HEK293 (cell line): Measurements from ENCODE around the gene YWHAG.

Source experiments
- CTCF ChIA-PET: fragments of 350-600 bp; formaldehyde crosslinking; extraction: SDS; loops from one replicate; lab custom pipeline; 2021; ENCODE audit warnings: antibody characterized with exemption; lab: Yijun Ruan, JAX
- POLR2A ChIA-PET: fragments of 300-600 bp; formaldehyde crosslinking; extraction: SDS; loops from one replicate; lab custom pipeline; 2020; ENCODE audit warnings: antibody characterized with exemption, inconsistent platforms; lab: Yijun Ruan, JAX
- H3K27ac ChIP-seq: fragments of 200-500 bp; sonication (Bioruptor generic); 2 replicates; pipeline ENCODE4 v1.5.1; 2014; ENCODE audit warnings: low read depth, low read length, control low read depth, inconsistent platforms; ENCODE audit errors: extremely low read depth
- H3K36me3 ChIP-seq, 2 experiments: fragments of 200-500 bp in 1 of 2; sonication (Bioruptor generic) in 1 of 2; 1 replicate in 1 of 2; 2 replicates in 1 of 2; pipeline ENCODE4 v1.5.1; 2014 to 2017; ENCODE audit warnings: inconsistent platforms in 2 of 2, low read length in 2 of 2; ENCODE audit not compliant: control insufficient read depth in 2 of 2, insufficient read depth in 1 of 2
- H3K4me1 ChIP-seq: fragments of 200-500 bp; sonication (Bioruptor generic); 2 replicates; pipeline ENCODE4 v1.5.1; 2014; ENCODE audit warnings: mild to moderate bottlenecking, low read length, inconsistent platforms; ENCODE audit not compliant: control insufficient read depth, insufficient read depth
- H3K4me3 ChIP-seq: 2 replicates; pipeline ENCODE4 v1.5.1; 2011; ENCODE audit warnings: low read depth, mild to moderate bottlenecking, control low read depth, low read length, moderate library complexity
- H3K9me3 ChIP-seq: fragments of 200-500 bp; sonication (Bioruptor generic); 2 replicates; pipeline ENCODE4 v1.5.1; 2014; ENCODE audit warnings: low read depth, low read length, inconsistent platforms; ENCODE audit not compliant: control insufficient read depth, insufficient read depth
- KLF7 ChIP-seq: fragments of 450-650 bp; formaldehyde crosslinking; IDR thresholded peaks from 2 replicates; pipeline ENCODE4 v1.5.1; 2016; ENCODE audit warnings: missing biosample characterization, missing genetic modification characterization, borderline replicate concordance
- KLF8 ChIP-seq: fragments of 450-650 bp; formaldehyde crosslinking; IDR thresholded peaks from 2 replicates; pipeline ENCODE4 v1.5.1; 2016; ENCODE audit warnings: missing biosample characterization, missing genetic modification characterization
- PBX3 ChIP-seq: sonication (generic); formaldehyde crosslinking; IDR thresholded peaks from 2 replicates; pipeline ENCODE4 v1.8.1; 2022; ENCODE audit warnings: mild to moderate bottlenecking, moderate library complexity, missing genetic modification reagents
- PRDM1 ChIP-seq: fragments of 450-650 bp; formaldehyde crosslinking; IDR thresholded peaks from 2 replicates; pipeline ENCODE4; 2016; ENCODE audit warnings: missing biosample characterization, missing genetic modification characterization
- PRDM10 ChIP-seq: fragments of 450-650 bp; formaldehyde crosslinking; IDR thresholded peaks from 2 replicates; pipeline ENCODE4 v1.5.1; 2016; ENCODE audit warnings: missing biosample characterization, missing genetic modification characterization
- SP3 ChIP-seq: fragments of 450-650 bp; formaldehyde crosslinking; IDR thresholded peaks from 2 replicates; pipeline ENCODE4 v1.5.1; 2016; ENCODE audit warnings: missing biosample characterization, missing genetic modification characterization
- ZBTB10 ChIP-seq: fragments of 450-650 bp; formaldehyde crosslinking; IDR thresholded peaks from 2 replicates; pipeline ENCODE4 v1.5.1; 2016; ENCODE audit warnings: missing biosample characterization, missing genetic modification characterization
- ZBTB7A ChIP-seq: fragments of 450-650 bp; formaldehyde crosslinking; IDR thresholded peaks from 2 replicates; pipeline ENCODE4 v1.5.1; 2016; ENCODE audit warnings: low read depth, missing biosample characterization, missing genetic modification characterization
- ZIC2 ChIP-seq: fragments of 450-650 bp; formaldehyde crosslinking; IDR thresholded peaks from 2 replicates; pipeline ENCODE4 v1.5.1; 2016; ENCODE audit warnings: missing biosample characterization, missing genetic modification characterization
- ZNF175 ChIP-seq: fragments of 450-650 bp; formaldehyde crosslinking; IDR thresholded peaks from 2 replicates; pipeline ENCODE4 v1.5.1; 2016; ENCODE audit warnings: missing biosample characterization, missing genetic modification characterization
- ZNF292 ChIP-seq: fragments of 450-650 bp; formaldehyde crosslinking; IDR thresholded peaks from 2 replicates; pipeline ENCODE4 v1.5.1; 2016; ENCODE audit warnings: low read depth, missing biosample characterization, missing genetic modification characterization, borderline replicate concordance
- ZNF366 ChIP-seq: fragments of 450-650 bp; formaldehyde crosslinking; conservative IDR thresholded peaks from 2 replicates; pipeline ENCODE4 v1.5.1; 2016; ENCODE audit warnings: missing biosample characterization, missing genetic modification characterization
- ZNF548 ChIP-seq: fragments of 450-650 bp; formaldehyde crosslinking; IDR thresholded peaks from 2 replicates; pipeline ENCODE4 v1.5.1; 2016; ENCODE audit warnings: missing biosample characterization, missing genetic modification characterization
- ZNF610 ChIP-seq: fragments of 450-650 bp; formaldehyde crosslinking; IDR thresholded peaks from 2 replicates; pipeline ENCODE4 v1.5.1; 2016; ENCODE audit warnings: missing biosample characterization, missing genetic modification characterization, borderline replicate concordance
- ZNF76 ChIP-seq: fragments of 450-650 bp; formaldehyde crosslinking; IDR thresholded peaks from 2 replicates; pipeline ENCODE4; 2016; ENCODE audit warnings: low read depth, missing biosample characterization, missing genetic modification characterization, borderline replicate concordance
- ZNF785 ChIP-seq: fragments of 450-650 bp; formaldehyde crosslinking; IDR thresholded peaks from 2 replicates; pipeline ENCODE4 v1.5.1; 2016; ENCODE audit warnings: missing biosample characterization, missing genetic modification characterization

The YWHAG gene

GRCh38 chr7:76408121-76408560 is 49.4 kb upstream of the YWHAG start:
- H3K9me3 ChIP-seq: no peaks in the 10 kb centered on the region
- no peaks in the 10 kb centered on the region for H3K4me1 ChIP-seq
- no peak overlapping the region for H3K27ac ChIP-seq
- no peak overlapping the region for H3K4me3 ChIP-seq
- CTCF ChIA-PET: no interaction called here
- POLR2A ChIA-PET: no interaction called here
- TF ChIP-seq ZBTB7A (tag by site-specific recombination): no peak
- TF ChIP-seq ZNF610 (tag by site-specific recombination): no peak
- TF ChIP-seq ZNF175: no peak
- TF ChIP-seq ZNF76: no peak
- no peak for TF ChIP-seq ZBTB10 (tag by site-specific recombination)
- TF ChIP-seq SP3 (tag by site-specific recombination): no peak
- TF ChIP-seq ZNF785: no peak
- no peak for TF ChIP-seq KLF8 (tag by site-specific recombination)
- no peak for TF ChIP-seq ZIC2 (tag by site-specific recombination)
- TF ChIP-seq PBX3: no peak
- H3K36me3 ChIP-seq: no peaks in the 10 kb centered on the region

GRCh38 chr7:76407718-76408117 is 48.9 kb upstream of the YWHAG start:
- H3K27ac ChIP-seq: no peak overlapping the region
- ChIA-PET POLR2A (no interaction called here), CTCF (no interaction called here)
- TF ChIP-seq PRDM10 (tag by site-specific recombination) (0 out of 2 replicates have a peak, but pooled peaks have one; percentile 11), KLF7 (tag by site-specific recombination) (no peak), ZNF292 (tag by site-specific recombination) (no peak)
- no peaks in the 10 kb centered on the region for H3K36me3 ChIP-seq
- H3K4me1 ChIP-seq: no peaks in the 10 kb centered on the region
- H3K9me3 ChIP-seq: no peaks in the 10 kb centered on the region
- no peak overlapping the region for H3K4me3 ChIP-seq

- Histone ChIP-seq H3K9me3 (no peaks in the 10 kb centered on the region), H3K4me3 (no peak overlapping the region), H3K27ac (no peak overlapping the region), H3K4me1 (no peaks in the 10 kb centered on the region), H3K36me3 (no peaks in the 10 kb centered on the region)
- ChIA-PET CTCF (no interaction called here), POLR2A (no interaction called here)
- TF ChIP-seq ZBTB7A (tag by site-specific recombination) (no peak), PRDM1 (tag by site-specific recombination) (peak; percentile 70), ZNF366 (tag by site-specific recombination) (peak; percentile 85), ZNF548 (tag by site-specific recombination) (no peak)
Observed at GRCh38 chr7:76405738-76406137, 46.9 kb upstream of the YWHAG start.
